Fibroblast of villous mesenchyme (primary cell): ENCODE measurements around the gene PCGF2. TPM values are rescaled to one million over a fixed set of nuclear protein-coding genes. Genes with fewer than 3 reads are reported as not detected.

ENCODE experiments used
- DNase-seq: peaks from one replicate; pipeline ENCODE4 v3.0.0-alpha.2; 2010; ENCODE audit warnings: low read depth
- H3K4me3 ChIP-seq: 2 replicates; pipeline ENCODE4 v1.5.1; 2011; ENCODE audit warnings: low read depth, mild to moderate bottlenecking, low read length
- total RNA-seq: library from RNA; depleted of rRNA; stranded (reverse); fragments of >200 nt; gene quantifications from 2 replicates; pipeline ENCODE4 v1.2.3, GENCODE V29; 2012
- TF ChIP-seq, protein P1 (sequence below): IDR thresholded peaks from 2 replicates; pipeline ENCODE4 v1.5.1; 2012; ENCODE audit warnings: low read depth, mild to moderate bottlenecking, low read length; ENCODE audit not compliant: insufficient read depth

Gene PCGF2
- total RNA-seq, 1 donor = 7.8 TPM

DNA sequence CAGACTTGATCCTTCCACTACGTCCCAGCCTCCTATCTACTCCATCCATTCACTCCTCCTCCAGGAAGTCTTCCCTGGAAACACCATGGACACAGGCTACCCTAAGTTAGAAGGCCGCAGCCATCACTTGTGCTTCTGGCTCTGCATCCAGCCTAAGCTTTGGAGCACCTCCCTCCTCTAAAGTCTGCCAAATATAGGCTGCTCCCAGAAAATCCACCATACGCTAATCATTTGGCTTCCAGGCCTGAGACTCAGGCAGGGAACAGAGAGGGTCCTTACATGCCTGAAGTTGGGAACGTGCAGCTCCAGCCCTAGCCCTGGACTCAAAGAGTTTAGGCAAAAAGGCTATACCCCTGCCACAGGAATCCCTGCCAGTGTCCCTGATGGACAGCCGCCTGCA is 6.7 kb downstream of the PCGF2 start:
- TF ChIP-seq, protein P1, sequence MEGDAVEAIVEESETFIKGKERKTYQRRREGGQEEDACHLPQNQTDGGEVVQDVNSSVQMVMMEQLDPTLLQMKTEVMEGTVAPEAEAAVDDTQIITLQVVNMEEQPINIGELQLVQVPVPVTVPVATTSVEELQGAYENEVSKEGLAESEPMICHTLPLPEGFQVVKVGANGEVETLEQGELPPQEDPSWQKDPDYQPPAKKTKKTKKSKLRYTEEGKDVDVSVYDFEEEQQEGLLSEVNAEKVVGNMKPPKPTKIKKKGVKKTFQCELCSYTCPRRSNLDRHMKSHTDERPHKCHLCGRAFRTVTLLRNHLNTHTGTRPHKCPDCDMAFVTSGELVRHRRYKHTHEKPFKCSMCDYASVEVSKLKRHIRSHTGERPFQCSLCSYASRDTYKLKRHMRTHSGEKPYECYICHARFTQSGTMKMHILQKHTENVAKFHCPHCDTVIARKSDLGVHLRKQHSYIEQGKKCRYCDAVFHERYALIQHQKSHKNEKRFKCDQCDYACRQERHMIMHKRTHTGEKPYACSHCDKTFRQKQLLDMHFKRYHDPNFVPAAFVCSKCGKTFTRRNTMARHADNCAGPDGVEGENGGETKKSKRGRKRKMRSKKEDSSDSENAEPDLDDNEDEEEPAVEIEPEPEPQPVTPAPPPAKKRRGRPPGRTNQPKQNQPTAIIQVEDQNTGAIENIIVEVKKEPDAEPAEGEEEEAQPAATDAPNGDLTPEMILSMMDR = no peak
- H3K4me3 ChIP-seq = no peak overlapping the region
- DNase-seq = no peak

DNA sequence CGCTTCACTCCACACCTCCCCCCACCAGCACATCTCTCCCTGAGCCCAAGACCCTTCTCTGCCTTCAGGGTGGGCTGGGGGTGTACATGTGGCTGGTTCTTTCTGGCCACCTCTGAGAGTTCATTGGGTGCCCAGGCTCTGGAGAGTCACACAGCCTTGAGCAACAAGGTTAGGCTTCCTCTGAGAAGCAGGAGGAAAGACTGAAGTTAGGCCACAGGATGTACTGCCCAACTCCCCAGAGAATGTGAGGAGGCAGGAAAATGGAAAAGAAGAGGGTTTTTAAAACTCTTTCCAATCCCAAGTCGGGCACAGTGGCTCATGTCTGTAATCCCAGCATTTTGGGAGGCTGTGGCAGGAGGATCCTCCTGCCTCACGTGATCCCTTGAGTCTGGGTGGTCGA is 7.3 kb downstream of the PCGF2 start:
- TF ChIP-seq, protein P1 = no peak
- no peak overlapping the region for H3K4me3 ChIP-seq
- DNase-seq = no peak

GRCh38 chr17:38740044-38740443 is 8.1 kb downstream of the PCGF2 start:
- H3K4me3 ChIP-seq = no peak overlapping the region
- TF ChIP-seq, protein P1 = no peak
- no peak for DNase-seq

GRCh38 chr17:38739305-38739704 is 8.8 kb downstream of the PCGF2 start:
- no peak overlapping the region for H3K4me3 ChIP-seq
- TF ChIP-seq, protein P1 = no peak
- no peak for DNase-seq

DNA sequence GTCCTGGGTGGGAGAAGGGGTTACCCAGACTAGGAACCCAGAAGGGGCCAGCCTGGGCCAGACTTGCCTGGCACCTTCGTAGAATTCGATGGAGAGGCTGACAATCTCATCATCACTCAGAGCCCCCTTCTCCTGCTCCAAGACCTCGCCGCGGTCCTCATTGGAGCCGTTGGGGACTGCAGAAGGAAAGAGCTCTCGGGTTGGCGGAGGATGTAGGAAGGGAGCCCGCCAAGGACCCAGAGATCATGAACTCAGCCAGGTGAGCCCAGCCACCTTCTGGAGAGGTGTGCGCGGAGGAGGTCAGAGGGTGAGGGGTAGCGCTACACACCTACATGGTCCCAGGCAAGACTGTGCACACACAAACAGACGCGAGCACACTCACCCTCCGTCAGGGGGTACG is 9.4 kb downstream of the PCGF2 start:
- H3K4me3 ChIP-seq = no peak overlapping the region
- TF ChIP-seq, protein P1 = no peak
- no peak for DNase-seq

DNA sequence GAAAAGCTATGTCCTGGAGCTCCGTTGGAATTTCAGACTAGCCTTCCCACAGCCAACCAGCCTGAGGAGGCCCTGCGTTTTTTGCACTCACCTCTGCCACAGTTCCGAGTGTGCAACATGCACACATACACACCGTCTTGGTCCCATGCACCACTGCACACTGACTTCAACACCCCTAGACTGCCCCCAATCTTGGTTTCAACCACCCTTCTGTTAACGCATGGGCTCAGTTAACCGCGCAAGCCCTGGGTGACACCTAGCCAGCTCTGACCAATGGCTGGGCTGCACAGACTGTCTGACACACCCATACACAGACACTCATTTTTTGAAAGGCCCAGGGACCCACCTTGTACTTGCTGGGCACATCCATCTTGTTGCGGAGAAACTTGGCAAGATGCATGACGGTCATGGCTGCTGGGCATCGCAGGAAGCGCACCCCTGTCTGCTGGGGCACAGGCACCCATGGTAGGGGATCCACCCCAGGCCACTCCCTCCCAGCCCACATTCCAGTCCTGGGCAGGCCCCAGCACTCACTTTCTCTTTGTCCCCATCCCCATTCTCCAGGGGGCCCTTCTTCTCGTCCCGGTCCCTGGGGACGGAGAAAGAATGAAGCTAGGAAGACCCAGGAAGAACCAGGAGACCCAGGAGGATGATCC is 10.0 kb downstream of the PCGF2 start:
- H3K4me3 ChIP-seq = no peak overlapping the region
- DNase-seq = no peak
- TF ChIP-seq, protein P1 = no peak
